Stimulated activated CD8-positive, alpha-beta memory T cell treated with anti-CD3 and anti-CD28 coated beads, Interleukin-15, amount 100 ng/mL, for 24 hours (primary cell): ENCODE results near the gene NKPD1.

Experiments used
- DNase-seq: peaks from one replicate; pipeline ENCODE4 v3.0.0-alpha.2; 2020; ENCODE audit warnings: low read depth

Gene NKPD1

DNA sequence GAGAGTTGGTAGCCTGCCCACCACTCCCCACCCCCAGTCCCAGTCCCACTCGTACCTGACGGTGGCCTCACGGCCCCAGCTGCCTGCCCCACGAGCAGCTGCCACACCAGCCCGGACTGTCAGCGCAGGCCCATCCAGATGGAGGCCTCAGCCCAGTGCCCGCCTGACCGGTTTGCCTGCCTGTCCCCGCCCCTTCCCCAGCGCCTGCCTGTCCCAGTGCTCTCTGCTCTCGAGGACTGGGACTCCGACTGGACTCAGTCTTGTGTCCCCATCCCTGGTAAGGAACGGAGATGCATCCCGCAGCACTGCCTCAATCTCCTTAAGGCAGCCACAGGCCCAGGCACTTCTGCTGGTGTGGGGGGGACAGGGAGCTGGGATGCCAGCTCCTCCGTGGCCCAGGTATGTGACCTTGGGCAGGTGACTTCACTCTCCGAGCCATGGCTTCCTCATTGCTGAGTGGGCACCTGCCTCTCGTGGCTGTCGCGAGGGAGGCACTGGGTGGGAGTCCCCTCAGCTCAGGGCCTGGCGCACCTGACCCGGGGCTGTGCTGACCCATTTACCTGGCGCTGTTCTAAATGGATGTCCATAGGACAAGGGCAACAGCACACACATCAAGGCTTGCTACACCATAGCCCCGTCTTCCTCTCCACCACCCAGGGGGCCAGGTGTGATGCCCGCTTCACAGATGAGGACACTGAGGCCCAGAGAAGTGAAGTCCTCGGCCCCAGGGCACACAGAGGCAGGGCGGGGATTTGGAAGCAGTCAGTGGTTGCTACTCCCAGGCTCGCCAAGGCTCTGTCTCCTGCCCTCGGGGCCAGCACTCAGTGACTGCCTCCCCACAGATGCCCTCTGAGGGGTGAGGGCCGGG, at the start of gene NKPD1:
NKPD1 (minus strand) TSS at position 113 of the 868 bp plus-strand sequence. CDS start 832 bp downstream, outside the sequence.
- no peak for DNase-seq

GRCh38 chr19:45206328-45206727, 45.5 kb upstream of the NKPD1 start:
- DNase-seq, result no peak

- DNase-seq, result no peak
These were observed 45.0 kb upstream of the NKPD1 start for GRCh38 chr19:45205810-45206209.

- DNase-seq, result no peak
These were observed 41.9 kb upstream of the NKPD1 start for GRCh38 chr19:45202637-45203036.

DNA sequence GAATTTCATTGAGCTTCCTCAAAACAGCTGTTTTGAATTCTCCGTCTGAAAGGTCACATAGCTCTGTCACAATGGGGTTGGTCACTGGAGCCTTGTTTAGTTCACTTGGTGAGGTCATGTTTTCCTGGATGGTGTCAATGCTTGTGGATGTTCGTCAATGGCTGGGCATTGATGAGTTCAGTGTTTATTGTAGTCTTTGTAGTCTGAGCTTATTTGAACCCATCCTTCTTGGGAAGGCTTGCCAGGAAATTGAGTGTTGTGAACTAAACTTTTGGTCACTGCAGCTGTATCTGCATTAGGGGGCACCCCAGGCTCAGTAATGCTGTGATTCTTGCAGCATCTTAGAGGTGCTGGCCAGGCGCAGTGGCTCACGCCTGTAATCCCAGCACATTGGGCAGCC, 39.8 kb upstream of the NKPD1 start:
- DNase-seq, result no peak

- no peak for DNase-seq
These were observed 35.0 kb upstream of the NKPD1 start for GRCh38 chr19:45195764-45196163.

- no peak for DNase-seq
These were observed 30.6 kb upstream of the NKPD1 start for GRCh38 chr19:45191375-45191774.

- DNase-seq, result no peak
These were observed 29.2 kb upstream of the NKPD1 start for GRCh38 chr19:45189971-45190370.

GRCh38 chr19:45187421-45188100, 26.8 kb upstream of the NKPD1 start:
- DNase-seq, result no peak

GRCh38 chr19:45186509-45187334, 25.9 kb upstream of the NKPD1 start:
- DNase-seq, result no peak

- DNase-seq, result no peak
These were observed 23.3 kb upstream of the NKPD1 start for GRCh38 chr19:45184115-45184514.

- no peak for DNase-seq
These were observed 22.0 kb upstream of the NKPD1 start for GRCh38 chr19:45182758-45183157.

GRCh38 chr19:45180936-45181335, 20.2 kb upstream of the NKPD1 start:
- no peak for DNase-seq

DNA sequence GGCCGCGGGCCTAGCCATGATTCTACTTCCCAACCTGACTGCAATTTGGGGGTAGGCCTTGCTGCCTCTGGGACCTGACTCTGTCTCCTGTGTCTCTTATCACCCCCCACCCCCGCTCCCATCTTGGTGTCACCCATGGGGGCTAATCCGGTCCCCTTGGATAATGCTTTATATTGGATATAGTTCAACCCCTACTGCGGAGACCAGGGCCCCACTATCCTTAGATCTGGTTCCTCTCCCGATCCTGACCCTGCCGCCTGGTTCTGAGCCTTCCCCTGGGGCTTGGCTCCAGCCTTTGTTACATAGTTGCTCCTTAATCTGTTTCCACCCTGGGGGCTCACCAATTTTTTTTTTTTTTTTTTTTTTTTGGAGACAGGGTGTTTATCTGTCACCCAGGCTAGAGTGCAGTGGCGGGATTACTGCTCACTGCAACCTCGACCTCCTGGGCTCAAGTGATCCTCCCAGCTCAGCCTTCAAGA, 19.1 kb upstream of the NKPD1 start:
- DNase-seq, result no peak

DNA sequence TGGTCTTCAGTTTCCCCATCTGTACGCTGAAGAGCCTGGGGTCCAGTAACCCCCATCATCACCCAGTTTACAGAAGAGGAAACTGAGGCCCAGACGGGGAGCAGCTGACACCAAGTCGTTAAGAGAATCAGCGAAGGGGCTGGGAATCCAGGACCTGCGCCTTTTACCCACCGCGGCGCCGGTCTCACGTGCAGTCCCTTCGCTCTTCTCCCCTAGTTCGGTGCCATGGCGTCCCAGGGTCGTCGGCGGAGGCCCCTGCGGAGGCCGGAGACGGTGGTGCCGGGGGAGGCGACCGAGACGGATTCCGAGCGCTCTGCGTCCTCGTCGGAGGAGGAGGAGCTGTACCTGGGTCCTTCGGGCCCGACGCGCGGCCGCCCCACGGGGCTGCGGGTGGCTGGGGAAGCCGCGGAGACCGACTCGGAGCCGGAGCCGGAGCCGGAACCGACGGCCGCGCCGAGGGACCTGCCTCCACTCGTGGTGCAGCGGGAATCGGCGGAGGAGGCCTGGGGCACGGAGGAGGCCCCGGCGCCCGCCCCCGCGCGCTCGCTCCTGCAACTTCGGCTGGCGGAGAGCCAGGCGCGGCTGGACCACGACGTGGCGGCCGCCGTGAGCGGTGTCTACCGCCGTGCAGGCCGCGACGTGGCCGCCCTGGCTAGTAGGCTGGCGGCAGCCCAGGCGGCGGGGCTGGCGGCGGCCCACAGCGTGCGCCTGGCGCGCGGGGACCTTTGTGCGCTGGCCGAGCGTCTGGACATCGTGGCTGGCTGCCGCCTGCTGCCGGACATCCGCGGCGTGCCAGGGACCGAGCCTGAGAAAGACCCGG, 18.5 kb upstream of the NKPD1 start:
- no peak for DNase-seq

DNA sequence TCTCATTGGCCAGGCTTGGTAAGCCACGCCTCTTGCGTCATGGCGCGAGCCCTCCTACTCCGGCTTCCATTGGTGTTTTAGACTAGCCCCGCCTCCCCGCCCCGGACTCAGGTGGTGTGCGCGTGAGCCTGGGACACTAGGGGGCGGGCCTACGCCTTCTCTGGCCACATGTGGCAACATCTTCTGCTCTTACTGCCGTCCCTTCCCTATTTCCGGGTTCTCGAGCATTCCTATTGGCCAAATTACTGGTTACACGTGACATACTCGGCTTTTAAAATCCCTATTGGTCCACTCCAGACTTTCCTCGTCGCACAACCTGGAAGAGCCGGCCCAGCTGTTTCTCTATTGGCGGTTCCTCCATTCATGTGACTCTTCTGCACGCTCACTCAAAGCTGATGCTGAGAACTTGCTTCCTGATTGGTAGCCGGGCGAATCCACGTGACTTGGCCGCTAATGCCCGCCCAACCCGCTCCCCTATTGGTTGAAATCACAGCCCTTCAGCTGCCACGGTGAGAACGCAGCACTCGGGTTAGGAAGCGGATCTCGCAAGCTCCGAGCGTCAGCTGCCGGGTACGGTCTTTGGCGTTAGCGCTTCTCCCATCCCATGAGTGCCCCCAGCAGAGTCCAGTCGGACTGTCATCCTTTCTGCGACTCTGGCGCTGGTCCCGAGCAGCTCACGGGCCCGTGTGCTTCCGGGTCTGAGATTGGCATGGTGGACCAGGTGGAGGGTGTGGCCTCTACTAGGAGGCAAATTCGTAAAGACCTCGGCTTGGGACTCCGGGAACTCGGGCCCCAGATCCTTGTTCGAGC, 17.7 kb upstream of the NKPD1 start, which contains the start of gene BLOC1S3:
BLOC1S3 (plus strand) TSS at position 523 of the 810 bp plus-strand sequence. CDS start 513 bp downstream, outside the sequence.
- DNase-seq, result peak; percentile 95

DNA sequence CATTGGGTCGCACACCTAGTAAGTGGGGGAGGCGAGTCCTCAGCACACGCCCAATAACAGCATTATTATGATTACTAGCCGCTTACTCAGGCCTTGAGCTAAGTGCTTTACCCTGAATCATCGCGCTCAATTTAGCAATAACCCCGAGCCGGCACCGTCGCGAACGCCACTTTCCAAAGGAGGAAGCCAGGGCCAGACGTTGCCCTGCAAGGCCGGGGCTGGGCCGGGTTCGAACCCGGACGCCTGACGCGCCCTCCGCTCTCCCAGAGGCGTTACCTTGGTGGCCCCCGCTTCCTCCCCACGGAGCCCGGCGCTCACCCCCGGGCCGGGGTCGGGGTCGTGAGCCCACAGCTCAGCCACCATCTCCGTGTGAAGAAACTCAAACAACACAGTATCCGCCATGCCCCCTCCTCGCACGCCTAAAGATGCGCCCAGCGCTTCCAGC, 17.1 kb upstream of the NKPD1 start, which contains the start of gene TRAPPC6A:
TRAPPC6A (minus strand) TSS at position 421 of the 445 bp plus-strand sequence; CDS start at position 402, 19 bp downstream.
- no peak for DNase-seq

DNA sequence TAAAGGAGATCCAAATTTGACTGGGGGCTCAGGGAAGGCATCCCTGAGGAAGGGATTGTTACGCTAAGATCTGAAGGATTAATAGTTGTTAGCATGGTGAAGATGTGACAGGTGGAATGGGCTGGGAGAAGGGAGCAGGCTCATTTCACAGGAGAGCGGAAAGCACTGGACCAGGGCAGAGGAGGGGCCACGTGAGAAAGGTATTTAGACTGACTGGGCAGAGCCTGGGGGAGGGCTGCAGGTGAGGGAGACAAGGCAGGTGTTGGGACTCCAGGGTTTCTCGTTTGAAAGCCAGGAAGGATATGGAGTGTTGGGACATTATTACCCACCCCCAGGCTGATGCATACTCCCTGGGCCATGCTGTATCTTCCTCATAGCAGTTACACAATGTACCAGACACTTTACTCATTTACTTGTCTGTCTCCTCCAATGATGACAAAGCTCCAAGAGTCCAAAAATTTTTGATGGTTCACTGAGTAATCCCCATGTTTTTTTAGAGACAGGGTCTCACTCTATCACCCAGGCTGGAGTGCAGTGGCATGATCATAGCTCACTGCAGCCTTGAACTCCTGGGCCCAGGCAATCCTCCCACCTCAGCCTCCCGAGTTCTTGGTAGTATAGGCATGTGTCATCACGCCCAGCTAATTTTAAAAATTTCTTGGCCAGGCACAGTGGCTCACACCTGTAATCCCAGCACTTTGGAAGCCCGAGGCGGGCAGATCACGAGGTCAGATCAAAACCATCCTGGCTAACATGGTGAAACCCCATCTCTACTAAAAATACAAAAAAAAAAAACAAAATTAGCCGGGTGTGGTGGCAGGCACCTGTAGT, 14.9 kb upstream of the NKPD1 start:
- DNase-seq, result no peak

DNA sequence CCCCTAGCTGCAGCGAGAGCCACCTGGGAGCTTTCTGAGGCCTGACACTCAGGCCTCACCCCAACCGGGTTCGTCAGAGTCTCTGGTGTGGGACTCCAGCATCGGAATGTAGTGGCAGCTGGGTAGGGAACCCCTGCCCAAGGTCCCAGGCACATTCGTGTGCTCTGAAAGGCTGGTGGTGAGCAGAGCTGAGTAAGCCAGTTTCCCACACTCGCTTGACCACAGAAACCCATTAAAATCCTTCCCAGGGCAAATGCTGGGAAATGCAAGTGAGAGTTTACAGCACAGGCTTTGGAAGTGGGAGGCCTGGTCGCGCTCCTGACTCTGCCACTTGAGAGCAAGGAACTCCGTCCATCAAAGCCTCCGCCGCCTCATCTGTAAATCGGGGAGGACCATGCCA, 13.0 kb upstream of the NKPD1 start:
- no peak for DNase-seq
